AG04450 (cell line): ENCODE measurements around the gene KLHL25. TPM values are rescaled to one million over a fixed set of nuclear protein-coding genes. Genes with fewer than 3 reads are reported as not detected.

Experiments used
- CTCF ChIA-PET: fragments of 300-600, 350-600 bp; formaldehyde crosslinking; extraction: SDS; loops from one replicate; lab custom pipeline; 2022; ENCODE audit warnings: antibody characterized with exemption, inconsistent platforms; lab: Charles Lee
- POLR2A ChIA-PET: fragments of 350-600 bp; formaldehyde crosslinking; extraction: SDS; loops from one replicate; lab custom pipeline; 2021; ENCODE audit warnings: antibody characterized with exemption, inconsistent platforms; lab: Yijun Ruan, JAX
- DNase-seq: peaks from one replicate; pipeline ENCODE4 v3.0.0-alpha.2; 2011; ENCODE audit warnings: low read depth, low spot score
- H3K27ac ChIP-seq: one replicate; pipeline ENCODE4 v1.5.1; 2012; ENCODE audit warnings: low read depth, low read length, control low read depth
- H3K27me3 ChIP-seq: one replicate; pipeline ENCODE4 v1.6.0; 2012; ENCODE audit warnings: low read length; ENCODE audit not compliant: control insufficient read depth, insufficient read depth
- H3K4me3 ChIP-seq: 2 replicates; pipeline ENCODE4 v1.5.1; 2011; ENCODE audit warnings: mild to moderate bottlenecking, low read depth, low read length, control low read depth
- H3K9me3 ChIP-seq: 2 replicates; pipeline ENCODE4 v1.5.1; 2012; ENCODE audit warnings: low read length; ENCODE audit not compliant: control insufficient read depth, insufficient read depth
- CTCF ChIP-seq: IDR thresholded peaks from 2 replicates; pipeline ENCODE4 v1.5.1; 2011; ENCODE audit warnings: low read depth, low read length, control low read depth, inconsistent platforms
- polyA plus RNA-seq: library from polyadenylated mRNA; depleted of rRNA; stranded (reverse); fragments of >200 nt; gene quantifications from 2 replicates; pipeline ENCODE4 v1.2.3, GENCODE V29; 2011

KLHL25 gene
- polyA plus RNA-seq, 1 experiment = 2.9 TPM

GRCh38 chr15:85768595-85769168 lies 26.0 kb downstream of the KLHL25 start:
- no peak for TF ChIP-seq CTCF
- Histone ChIP-seq H3K9me3 (peaks cover 17% of the 10 kb centered on the region; the same call in 1 of the 2 replicates), H3K27ac (no peak overlapping the region), H3K4me3 (no peak overlapping the region), H3K27me3 (no peaks in the 10 kb centered on the region)
- DNase-seq = no peak
- POLR2A ChIA-PET = no interaction called here
- CTCF ChIA-PET = no interaction called here

- no peaks in the 10 kb centered on the region for H3K27me3 ChIP-seq
- H3K4me3 ChIP-seq = no peak overlapping the region
- no peak for TF ChIP-seq CTCF
- ChIA-PET CTCF (no interaction called here), POLR2A (no interaction called here)
- peaks cover 17% of the 10 kb centered on the region; the same call in 1 of the 2 replicates for H3K9me3 ChIP-seq
- DNase-seq = no peak
- H3K27ac ChIP-seq = no peak overlapping the region
Observed at GRCh38 chr15:85767785-85768529, 26.8 kb downstream of the KLHL25 start.

- no peak for DNase-seq
- no peak overlapping the region for H3K4me3 ChIP-seq
- no peak overlapping the region for H3K27ac ChIP-seq
- CTCF ChIA-PET = interaction anchor here (2.0 kb wide), 1 partner anchor 75 kb away, joined by 4 read pairs; no protein-coding TSS in a partner anchor
- no peak for TF ChIP-seq CTCF
- H3K27me3 ChIP-seq = no peaks in the 10 kb centered on the region
- POLR2A ChIA-PET = interaction anchor here (0.7 kb wide), 1 partner anchor 18 kb away, joined by 3 read pairs; no protein-coding TSS in a partner anchor
- peaks cover 17% of the 10 kb centered on the region; the same call in 1 of the 2 replicates for H3K9me3 ChIP-seq
Observed at GRCh38 chr15:85766001-85766831, 28.5 kb downstream of the KLHL25 start.

GRCh38 chr15:85764649-85765277 lies 30.0 kb downstream of the KLHL25 start:
- peaks cover 17% of the 10 kb centered on the region; the same call in 1 of the 2 replicates for H3K9me3 ChIP-seq
- TF ChIP-seq CTCF = no peak
- no peaks in the 10 kb centered on the region for H3K27me3 ChIP-seq
- no peak for DNase-seq
- CTCF ChIA-PET = interaction anchor here (1.4 to 2.0 kb wide), 2 partner anchors 76 to 89 kb away, joined by 4 to 7 read pairs; no protein-coding TSS in a partner anchor
- POLR2A ChIA-PET = no interaction called here
- no peak overlapping the region for H3K4me3 ChIP-seq
- no peak overlapping the region for H3K27ac ChIP-seq
